Liver (tissue), 3 donors: ENCODE data around the gene SLK.

Source experiments
- CTCF ChIP-seq: fragments of 150-350 bp; IDR thresholded peaks from 2 replicates; pipeline ENCODE4 v1.5.1; 2017; ENCODE audit warnings: improper control_type of control experiment, low read depth, low read length; ENCODE audit not compliant: missing input control
- RXRA ChIP-seq, 2 donors: IDR thresholded peaks; 2 replicates each; pipeline ENCODE4 v1.6.1; 2017 to 2018; ENCODE audit warnings: antibody characterized with exemption in 2 of 2, mild to moderate bottlenecking in 1 of 2
- donor health status: healthy.
- donor health status: healthy.

- TF ChIP-seq CTCF = no peak
- no peak for TF ChIP-seq RXRA (IDR thresholded peaks at IDR 0.05)
These were observed 98.8 kb downstream of the SLK start for GRCh38 chr10:104065748-104066147.
